Stimulated activated naive CD4-positive, alpha-beta T cell treated with Interleukin-2 at 50 U/mL for 16 hours (primary cell): ENCODE data around the gene GOLGA8B.
"Not testable (repeated sequence)": the region's sequence is repeated elsewhere in the genome, so short reads cannot be mapped to it uniquely, and the experiment has no call there.

ENCODE experiments used
- DNase-seq: peaks from one replicate; lab custom pipeline; 2025; lab: John Stamatoyannopoulos, UW

Gene GOLGA8B

GRCh38 chr15:34560814-34561213, 22.6 kb downstream of the GOLGA8B start:
- not testable (repeated sequence) for DNase-seq

GRCh38 chr15:34559764-34560163, 23.7 kb downstream of the GOLGA8B start:
- not testable (repeated sequence) for DNase-seq

DNA sequence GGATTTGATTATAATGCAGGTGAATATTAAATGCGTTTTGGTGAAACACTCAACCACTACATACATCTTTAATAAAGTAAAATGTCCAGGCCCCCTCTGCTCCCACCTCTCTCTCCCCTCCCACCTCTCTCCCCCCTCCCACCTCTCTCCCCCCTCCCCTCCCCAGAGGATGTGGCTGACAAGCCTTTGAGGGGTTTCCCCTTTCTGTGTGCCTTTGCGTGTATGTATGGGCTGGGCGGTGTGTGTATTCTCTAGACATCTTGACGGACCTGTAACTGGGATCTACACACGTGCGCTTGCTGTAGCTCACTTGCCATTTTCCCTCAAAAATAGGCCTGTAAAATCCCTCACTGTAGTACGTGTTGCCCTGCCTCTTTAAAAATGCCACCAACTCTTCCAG, 28.3 kb downstream of the GOLGA8B start:
- DNase-seq: not testable (repeated sequence)

DNA sequence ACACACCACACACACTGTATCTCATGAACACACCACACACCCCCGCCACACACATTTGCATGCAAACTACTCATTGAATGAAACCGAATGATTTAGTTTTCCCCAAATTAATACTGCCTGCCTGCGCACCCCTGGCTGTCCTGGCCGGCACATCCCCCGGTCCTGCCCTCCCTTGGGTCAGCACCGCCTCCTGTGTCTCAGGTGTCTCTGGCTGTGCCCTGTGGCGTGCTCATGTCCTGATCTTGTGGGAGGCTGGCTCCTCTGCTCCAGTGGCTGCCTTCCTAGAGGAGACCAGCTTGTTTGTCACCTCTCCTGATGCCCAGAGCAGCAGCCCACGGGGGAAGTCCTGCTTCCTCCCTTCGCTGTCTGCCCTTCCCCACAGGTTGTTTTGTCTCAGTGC, 28.7 kb downstream of the GOLGA8B start:
- not testable (repeated sequence) for DNase-seq

DNA sequence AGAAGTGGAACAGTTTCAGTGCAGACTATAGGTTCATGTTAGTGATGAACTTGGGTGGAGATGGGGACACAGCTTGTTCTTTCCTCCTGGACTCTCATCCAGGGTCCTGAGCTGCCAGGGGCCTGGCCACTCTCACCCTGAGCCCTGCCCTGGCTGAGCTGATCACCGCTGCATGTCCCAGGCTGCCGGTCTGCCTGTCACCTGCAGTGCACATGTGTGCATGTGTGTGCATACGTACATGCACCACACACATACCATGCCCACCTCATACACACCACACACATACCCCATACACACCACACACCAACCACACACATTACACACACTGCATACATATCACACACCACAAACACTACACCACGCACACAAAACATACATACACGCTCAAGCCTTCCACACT, 29.3 kb downstream of the GOLGA8B start:
- not testable (repeated sequence) for DNase-seq

- not testable (repeated sequence) for DNase-seq
Observed at GRCh38 chr15:34550129-34550528, 33.3 kb downstream of the GOLGA8B start.

- not testable (repeated sequence) for DNase-seq
Observed at GRCh38 chr15:34549381-34549809, 34.1 kb downstream of the GOLGA8B start.

DNA sequence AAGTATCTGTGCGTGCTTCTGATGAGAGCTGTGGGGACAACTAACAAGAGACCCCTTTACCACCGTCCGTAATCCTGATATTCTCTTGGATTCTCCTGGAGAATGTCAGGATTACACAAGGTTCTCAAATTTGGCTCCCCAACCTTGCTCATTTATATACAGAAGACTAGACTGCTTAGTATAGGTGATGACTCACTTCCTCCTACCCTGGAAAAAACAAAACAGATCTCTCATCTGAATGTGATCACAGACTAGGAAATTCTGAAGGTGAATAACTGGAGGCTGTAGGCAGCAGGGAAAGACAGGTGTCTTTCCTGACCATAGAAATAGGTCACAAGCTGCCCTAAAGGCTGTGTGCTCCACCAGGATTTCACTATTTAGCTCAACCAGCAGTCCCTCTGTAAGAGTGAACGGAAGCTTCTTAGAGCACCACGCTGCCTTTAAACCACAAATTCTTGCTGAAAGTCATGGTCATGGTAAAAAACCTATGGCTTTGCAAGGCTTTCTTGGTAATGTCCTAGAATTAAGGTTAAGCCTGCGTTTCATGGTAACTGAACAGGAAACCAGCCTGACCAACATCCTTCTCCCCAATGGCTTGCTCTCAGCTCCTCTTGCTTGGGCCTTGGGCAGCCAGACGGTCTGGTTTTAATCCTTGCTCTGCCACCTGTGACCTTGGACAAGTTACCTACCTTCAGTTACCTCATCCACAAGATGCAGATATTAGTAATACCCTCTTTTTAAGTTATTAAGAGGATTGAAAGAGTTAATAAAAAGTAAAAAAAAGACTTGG, 39.4 kb downstream of the GOLGA8B start:
- DNase-seq: not testable (repeated sequence)

DNA sequence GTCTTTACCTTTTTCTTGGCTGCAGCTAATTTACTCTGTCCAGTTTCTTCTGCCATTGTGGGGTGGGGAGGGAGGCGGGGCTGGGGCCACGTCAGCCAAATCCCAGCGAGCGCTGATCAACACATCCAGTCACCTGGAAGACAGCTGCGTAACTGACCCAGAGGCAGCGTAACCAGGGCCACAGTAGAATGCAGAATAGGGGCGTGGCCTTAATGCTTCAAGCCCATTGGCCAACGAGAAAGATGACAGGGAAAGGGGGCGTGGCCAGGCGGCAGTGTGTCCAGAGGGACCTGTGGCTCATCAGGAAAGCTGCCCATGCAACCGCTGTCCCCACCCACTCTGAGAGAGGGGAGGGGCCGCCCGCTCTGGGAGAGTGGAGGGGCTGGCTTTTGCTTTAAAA, 47.6 kb downstream of the GOLGA8B start:
- DNase-seq: not testable (repeated sequence)
